Measurements from ENCODE around the gene S100A10. TPM values are rescaled to one million over a fixed set of nuclear protein-coding genes. Genes with fewer than 3 reads are reported as not detected.

Gene S100A10
- total and polyA plus RNA-seq, 2 donors from 2014 or later = 467 to 500 TPM

GRCh38 chr1:151998611-151999362 lies 5.1 kb upstream of the S100A10 start:
- no peaks in the 10 kb centered on the region for H3K9me3 ChIP-seq (ENCODE audit: control insufficient read depth in 2 of 3, insufficient read depth in 1 of 3, low read length in 3 of 3)
- H3K4me1 ChIP-seq (ENCODE audit: control insufficient read depth in 2 of 3, insufficient read depth in 2 of 3, low read depth in 1 of 3, low read length in 3 of 3) = no peaks in the 10 kb centered on the region
- DNase-seq (no peak), FAIRE-seq (no peak)
- no peak overlapping the region for H3K27ac ChIP-seq (ENCODE audit: low read depth in 2 of 2, low read length in 2 of 2)
- H3K36me3 ChIP-seq (ENCODE audit: control insufficient read depth in 2 of 3, insufficient read depth in 3 of 3, low read length in 3 of 3) = no peaks in the 10 kb centered on the region
- no peak for TF ChIP-seq CTCF (IDR thresholded peaks at IDR 0.05; ENCODE audit: borderline replicate concordance, extremely low read depth, insufficient read depth)
- H3K4me3 ChIP-seq (ENCODE audit: low read length in 3 of 3) = no peak overlapping the region
- intact Hi-C loops (cut with DNase I) = no loop called here
- H3K9ac ChIP-seq (ENCODE audit: low read length in 3 of 3) = no peak overlapping the region
- H3K27me3 ChIP-seq (ENCODE audit: control insufficient read depth, insufficient read depth, low read length) = no peaks in the 10 kb centered on the region

DNA sequence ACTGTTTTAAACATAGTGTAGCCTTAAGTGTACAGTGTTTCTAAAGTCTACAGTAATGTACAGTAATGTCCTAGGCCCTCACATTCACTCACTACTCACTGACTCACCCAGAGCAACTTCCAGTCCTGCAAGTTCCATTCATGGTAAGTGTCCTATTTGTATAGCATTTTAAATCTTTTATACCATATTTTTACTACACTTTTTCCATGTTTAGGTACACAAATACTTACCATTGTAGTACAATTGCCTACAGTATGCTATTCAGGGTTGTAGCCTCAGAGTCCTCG lies 3.6 kb upstream of the S100A10 start:
- Histone ChIP-seq H3K36me3 (ENCODE audit: control insufficient read depth in 2 of 3, insufficient read depth in 3 of 3, low read length in 3 of 3) (no peaks in the 10 kb centered on the region), H3K4me1 (ENCODE audit: control insufficient read depth in 2 of 3, insufficient read depth in 2 of 3, low read depth in 1 of 3, low read length in 3 of 3) (peaks cover 0 to 5% (median 0%) of the 10 kb centered on the region in 3 donors), H3K9ac (ENCODE audit: low read length in 3 of 3) (no peak overlapping the region), H3K27ac (ENCODE audit: low read depth in 2 of 2, low read length in 2 of 2) (no peak overlapping the region), H3K9me3 (ENCODE audit: control insufficient read depth in 2 of 3, insufficient read depth in 1 of 3, low read length in 3 of 3) (no peaks in the 10 kb centered on the region), H3K4me3 (ENCODE audit: low read length in 3 of 3) (no peak overlapping the region), H3K27me3 (ENCODE audit: control insufficient read depth, insufficient read depth, low read length) (peaks cover 2% of the 10 kb centered on the region)
- TF ChIP-seq CTCF (IDR thresholded peaks at IDR 0.05; ENCODE audit: borderline replicate concordance, extremely low read depth, insufficient read depth) = no peak
- FAIRE-seq (no peak), DNase-seq (no peak)
- intact Hi-C loops (cut with DNase I) = no loop called here

- FAIRE-seq (no peak), DNase-seq (no peak)
- Histone ChIP-seq H3K27ac (ENCODE audit: low read depth in 2 of 2, low read length in 2 of 2) (no peak overlapping the region), H3K9ac (ENCODE audit: low read length in 3 of 3) (no peak overlapping the region), H3K27me3 (ENCODE audit: control insufficient read depth, insufficient read depth, low read length) (peaks cover 2% of the 10 kb centered on the region), H3K9me3 (ENCODE audit: control insufficient read depth in 2 of 3, insufficient read depth in 1 of 3, low read length in 3 of 3) (no peaks in the 10 kb centered on the region), H3K4me1 (ENCODE audit: control insufficient read depth in 2 of 3, insufficient read depth in 2 of 3, low read depth in 1 of 3, low read length in 3 of 3) (peaks cover 0 to 11% (median 8%) of the 10 kb centered on the region in 3 donors), H3K4me3 (ENCODE audit: low read length in 3 of 3) (no peak overlapping the region), H3K36me3 (ENCODE audit: control insufficient read depth in 2 of 3, insufficient read depth in 3 of 3, low read length in 3 of 3) (no peaks in the 10 kb centered on the region)
- no peak for TF ChIP-seq CTCF (IDR thresholded peaks at IDR 0.05; ENCODE audit: borderline replicate concordance, extremely low read depth, insufficient read depth)
- intact Hi-C loops (cut with DNase I) = no loop called here
Measured at GRCh38 chr1:151995774-151996173, 2.1 kb upstream of the S100A10 start.

GRCh38 chr1:151994956-151995355 lies 1.3 kb upstream of the S100A10 start:
- no peak for FAIRE-seq
- DNase-seq = no peak
- TF ChIP-seq CTCF (IDR thresholded peaks at IDR 0.05; ENCODE audit: borderline replicate concordance, extremely low read depth, insufficient read depth) = no peak
- H3K27ac ChIP-seq (ENCODE audit: low read depth in 2 of 2, low read length in 2 of 2) = no peak overlapping the region
- H3K4me1 ChIP-seq (ENCODE audit: control insufficient read depth in 2 of 3, insufficient read depth in 2 of 3, low read depth in 1 of 3, low read length in 3 of 3) = peaks cover 6 to 19% (median 16%) of the 10 kb centered on the region in 3 donors
- intact Hi-C loops (cut with DNase I) = no loop called here
- no peaks in the 10 kb centered on the region for H3K9me3 ChIP-seq (ENCODE audit: control insufficient read depth in 2 of 3, insufficient read depth in 1 of 3, low read length in 3 of 3)
- H3K27me3 ChIP-seq (ENCODE audit: control insufficient read depth, insufficient read depth, low read length) = peaks cover 2% of the 10 kb centered on the region
- H3K9ac ChIP-seq (ENCODE audit: low read length in 3 of 3) = no peak overlapping the region
- H3K36me3 ChIP-seq (ENCODE audit: control insufficient read depth in 2 of 3, insufficient read depth in 3 of 3, low read length in 3 of 3) = no peaks in the 10 kb centered on the region
- no peak overlapping the region for H3K4me3 ChIP-seq (ENCODE audit: low read length in 3 of 3)

All from kidney (tissue), 14 donors.